Measurements from ENCODE around the gene SYPL2.

DNA sequence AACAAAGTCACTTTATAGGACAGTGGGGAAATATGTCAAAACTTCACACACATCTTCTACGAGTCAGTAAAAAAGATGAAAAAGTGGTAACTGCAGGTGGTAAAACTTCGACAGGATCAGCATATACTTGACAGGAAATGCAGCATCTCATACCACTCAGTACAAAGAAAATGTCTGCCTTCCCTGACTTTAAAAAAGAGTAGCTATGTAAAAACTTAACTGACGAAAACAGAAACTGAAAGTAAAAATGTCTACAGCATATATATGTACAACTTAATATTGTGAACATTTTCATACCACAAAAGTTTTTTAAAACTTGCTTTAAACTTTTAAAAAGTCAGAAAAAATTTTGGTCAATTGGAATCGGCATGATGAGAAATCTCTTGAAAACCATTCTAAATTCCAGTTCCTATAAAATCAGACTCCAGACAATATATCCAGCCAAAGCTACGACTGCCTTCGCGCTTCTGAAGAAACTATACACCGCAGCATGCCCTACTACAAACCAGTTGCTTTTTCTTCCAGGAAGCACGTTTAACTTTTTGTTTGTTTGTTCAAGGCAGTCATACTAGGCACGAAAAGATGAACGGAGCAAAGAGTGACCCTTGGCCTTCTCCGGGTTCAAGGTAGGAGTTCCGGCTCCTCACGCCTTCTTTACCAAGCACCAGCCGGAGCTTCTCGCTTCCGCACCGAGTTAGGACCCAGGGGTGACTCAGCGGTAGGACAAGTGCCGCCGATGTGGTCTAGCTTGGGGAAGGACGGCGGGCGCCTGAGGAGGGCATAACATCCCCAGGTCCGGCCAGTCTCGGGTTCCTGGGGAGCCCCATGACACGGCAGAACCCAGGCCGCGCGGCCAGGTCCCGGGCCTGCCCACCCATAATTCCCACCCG is 40.7 kb upstream of the SYPL2 start:
- no peak for TF ChIP-seq FOXP2 (optimal IDR thresholded peaks at IDR 0.05; ENCODE audit: borderline replicate concordance, extremely low read depth, extremely low read length, insufficient read depth)
- no peak for TF ChIP-seq POLR2AphosphoS5 (IDR thresholded peaks at IDR 0.05; ENCODE audit: low read depth, low read length)
- TF ChIP-seq TAF1 (IDR thresholded peaks at IDR 0.05; ENCODE audit: borderline replicate concordance, insufficient read depth, low read length) = no peak
- 0 out of 2 replicates have a peak, but pooled peaks have one; percentile 28 for TF ChIP-seq SIN3A (IDR thresholded peaks at IDR 0.05; ENCODE audit: borderline replicate concordance, insufficient read depth, low read length)
- TF ChIP-seq, protein P1, sequence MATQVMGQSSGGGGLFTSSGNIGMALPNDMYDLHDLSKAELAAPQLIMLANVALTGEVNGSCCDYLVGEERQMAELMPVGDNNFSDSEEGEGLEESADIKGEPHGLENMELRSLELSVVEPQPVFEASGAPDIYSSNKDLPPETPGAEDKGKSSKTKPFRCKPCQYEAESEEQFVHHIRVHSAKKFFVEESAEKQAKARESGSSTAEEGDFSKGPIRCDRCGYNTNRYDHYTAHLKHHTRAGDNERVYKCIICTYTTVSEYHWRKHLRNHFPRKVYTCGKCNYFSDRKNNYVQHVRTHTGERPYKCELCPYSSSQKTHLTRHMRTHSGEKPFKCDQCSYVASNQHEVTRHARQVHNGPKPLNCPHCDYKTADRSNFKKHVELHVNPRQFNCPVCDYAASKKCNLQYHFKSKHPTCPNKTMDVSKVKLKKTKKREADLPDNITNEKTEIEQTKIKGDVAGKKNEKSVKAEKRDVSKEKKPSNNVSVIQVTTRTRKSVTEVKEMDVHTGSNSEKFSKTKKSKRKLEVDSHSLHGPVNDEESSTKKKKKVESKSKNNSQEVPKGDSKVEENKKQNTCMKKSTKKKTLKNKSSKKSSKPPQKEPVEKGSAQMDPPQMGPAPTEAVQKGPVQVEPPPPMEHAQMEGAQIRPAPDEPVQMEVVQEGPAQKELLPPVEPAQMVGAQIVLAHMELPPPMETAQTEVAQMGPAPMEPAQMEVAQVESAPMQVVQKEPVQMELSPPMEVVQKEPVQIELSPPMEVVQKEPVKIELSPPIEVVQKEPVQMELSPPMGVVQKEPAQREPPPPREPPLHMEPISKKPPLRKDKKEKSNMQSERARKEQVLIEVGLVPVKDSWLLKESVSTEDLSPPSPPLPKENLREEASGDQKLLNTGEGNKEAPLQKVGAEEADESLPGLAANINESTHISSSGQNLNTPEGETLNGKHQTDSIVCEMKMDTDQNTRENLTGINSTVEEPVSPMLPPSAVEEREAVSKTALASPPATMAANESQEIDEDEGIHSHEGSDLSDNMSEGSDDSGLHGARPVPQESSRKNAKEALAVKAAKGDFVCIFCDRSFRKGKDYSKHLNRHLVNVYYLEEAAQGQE (IDR thresholded peaks at IDR 0.05; ENCODE audit: insufficient read depth in 1 of 2, low read depth in 2 of 2, low read length in 2 of 2) = no peak
